Measurements from ENCODE around the gene PRKCE.

- TF ChIP-seq ZNF274 (IDR thresholded peaks at IDR 0.05; ENCODE audit: low read depth, low read length) (no peak), YY1 (IDR thresholded peaks at IDR 0.05; ENCODE audit: insufficient read depth, insufficient read length) (no peak)
Observed at GRCh38 chr2:45944074-45944473, 292.6 kb downstream of the PRKCE start.

Measured in NT2/D1 (cell line).